ENCODE measurements around the gene DDX59.
A peak's percentile ranks its signal among the peaks of the same experiment; 100 is the strongest.

DDX59 gene

GRCh38 chr1:200626853-200627534, 42.7 kb downstream of the DDX59 start:
- Mint-ChIP-seq H3K9me3 (no peaks in the 10 kb centered on the region), H3K4me1 (peaks cover 48% of the 10 kb centered on the region), H3K4me3 (peak overlapping the region; percentile 37 to 62), H3K27ac (no peak overlapping the region), H3K27me3 (peaks cover 8% of the 10 kb centered on the region)
- ATAC-seq (no peak), DNase-seq (no peak)

GRCh38 chr1:200625381-200625824, 44.3 kb downstream of the DDX59 start:
- peak overlapping the region; percentile 91 to 93 for H3K27ac Mint-ChIP-seq
- ATAC-seq = peak; percentile 69
- peaks cover 8% of the 10 kb centered on the region for H3K27me3 Mint-ChIP-seq
- peak overlapping the region; percentile 14 to 66 for H3K4me3 Mint-ChIP-seq
- DNase-seq = no peak
- no peaks in the 10 kb centered on the region for H3K9me3 Mint-ChIP-seq
- peaks cover 54% of the 10 kb centered on the region for H3K4me1 Mint-ChIP-seq

GRCh38 chr1:200624679-200625335, 44.9 kb downstream of the DDX59 start:
- peak; percentile 5 for ATAC-seq
- Mint-ChIP-seq H3K4me3 (peak overlapping the region; percentile 14 to 66), H3K4me1 (peaks cover 57% of the 10 kb centered on the region), H3K27me3 (peaks cover 6% of the 10 kb centered on the region), H3K9me3 (no peaks in the 10 kb centered on the region), H3K27ac (peak overlapping the region; percentile 91 to 93)
- DNase-seq = no peak

GRCh38 chr1:200620273-200621131, 49.2 kb downstream of the DDX59 start, which contains the start of gene KIF14:
TSS of gene KIF14 (minus strand) at chr1:200620751. CDS start at chr1:200618723, 2,028 bp downstream.
- Mint-ChIP-seq H3K27ac (peak within 1 kb of the TSS; percentile 98 to 99), H3K9me3 (no peaks in the 10 kb centered on the region)

GRCh38 chr1:200619894-200620272, 49.8 kb downstream of the DDX59 start:
- peaks cover 36% of the 10 kb centered on the region for H3K4me1 Mint-ChIP-seq
- H3K27ac Mint-ChIP-seq = peak overlapping the region; percentile 98 to 99

More at GRCh38 chr1:200620273-200621131, 49.2 kb downstream of the DDX59 start, which contains the start of gene KIF14:
- peak within 1 kb of the TSS; percentile 96 to 98 for H3K4me3 Mint-ChIP-seq
- H3K27me3 Mint-ChIP-seq = no peaks in the 10 kb centered on the region
- peak; percentile 90 to 94 for DNase-seq
- peaks cover 42% of the 10 kb centered on the region for H3K4me1 Mint-ChIP-seq
- peak; percentile 93 for ATAC-seq

GRCh38 chr1:200610846-200611245, 58.9 kb downstream of the DDX59 start:
- Mint-ChIP-seq H3K4me3 (no peak overlapping the region), H3K4me1 (no peaks in the 10 kb centered on the region), H3K9me3 (no peaks in the 10 kb centered on the region), H3K27ac (no peak overlapping the region), H3K27me3 (no peaks in the 10 kb centered on the region)
- ATAC-seq (no peak), DNase-seq (no peak)

More at GRCh38 chr1:200619894-200620272, 49.8 kb downstream of the DDX59 start:
- ATAC-seq (no peak), DNase-seq (no peak)
- Mint-ChIP-seq H3K9me3 (no peaks in the 10 kb centered on the region), H3K4me3 (peak overlapping the region; percentile 96 to 98), H3K27me3 (no peaks in the 10 kb centered on the region)

- H3K4me3 Mint-ChIP-seq = no peak overlapping the region
- no peak overlapping the region for H3K27ac Mint-ChIP-seq
- no peaks in the 10 kb centered on the region for H3K27me3 Mint-ChIP-seq
- DNase-seq = no peak
- no peak for ATAC-seq
- H3K4me1 Mint-ChIP-seq = no peaks in the 10 kb centered on the region
- no peaks in the 10 kb centered on the region for H3K9me3 Mint-ChIP-seq
Measured at GRCh38 chr1:200602632-200603031, 67.1 kb downstream of the DDX59 start.

Measured in stimulated activated naive CD8-positive, alpha-beta T cell treated with anti-CD3 and anti-CD28 coated beads, Interleukin-15, amount 100 ng/mL, for 72 hours (primary cell).